Transverse colon (tissue), 4 donors: Measurements from ENCODE around the gene TLN1. TPM values are rescaled to one million over a fixed set of nuclear protein-coding genes. Genes with fewer than 3 reads are reported as not detected.

Experiments used
- DNase-seq: peaks from one replicate; pipeline ENCODE4 v3.0.0-alpha.2; 2019
- H3K27ac ChIP-seq, 4 donors: fragments of 200-600 bp; sonication (generic); 2 replicates each; pipeline ENCODE4 v1.5.1; 2016 to 2018; ENCODE audit warnings: inconsistent platforms in 4 of 4
- H3K27me3 ChIP-seq: fragments of 200-600 bp; sonication (generic); 2 replicates; pipeline ENCODE4 v1.5.1; 2017; ENCODE audit warnings: inconsistent platforms
- H3K36me3 ChIP-seq, 4 donors: fragments of 200-600 bp; sonication (generic); 2 replicates each; pipeline ENCODE4 v1.5.1; 2017 to 2019; ENCODE audit warnings: inconsistent platforms in 4 of 4
- H3K4me1 ChIP-seq, 4 donors: fragments of 200-600 bp; sonication (generic); 2 replicates each; pipeline ENCODE4 v1.5.1; 2017 to 2020; ENCODE audit warnings: inconsistent platforms in 4 of 4
- H3K4me3 ChIP-seq, 4 donors: fragments of 200-600 bp; sonication (generic); 1 replicate in 1 of 4; 2 replicates in 3 of 4; pipeline versions ENCODE4 v1.5.1 to v1.6.1; 2017 to 2019; ENCODE audit warnings: inconsistent platforms in 4 of 4
- H3K9me3 ChIP-seq, 2 donors: fragments of 200-600 bp; sonication (generic); 2 replicates each; pipeline ENCODE4 v1.5.1; 2017 to 2019; ENCODE audit warnings: inconsistent platforms in 2 of 2
- EP300 ChIP-seq: sonication (generic); formaldehyde crosslinking; IDR thresholded peaks from one replicate; pipeline ENCODE4 v1.6.1; 2017; ENCODE audit warnings: antibody characterized with exemption, low read depth
- POLR2A ChIP-seq: fragments of 450-650 bp; IDR thresholded peaks from one replicate; pipeline ENCODE4 v1.6.1; 2016; ENCODE audit warnings: antibody characterized with exemption, mild to moderate bottlenecking, moderate library complexity
- POLR2AphosphoS5 ChIP-seq, 3 donors: sonication (generic); formaldehyde crosslinking; IDR thresholded peaks; one replicate each; pipeline ENCODE4 v1.6.1; 2016; ENCODE audit warnings: antibody characterized with exemption in 3 of 3
- WGBS, 2 donors: methylation state at CpG; one replicate each; pipeline ENCODE4 v1.1.5; 2018; ENCODE audit warnings: low coverage in 1 of 2; 5-methylcytosine and 5-hydroxymethylcytosine counted together
- in situ Hi-C, 4 donors: fragments of 200-750 bp; cut with MboI; loops; one replicate each; pipeline versions ENCODE4 v1.15.0 to v1.15.1; 2017; ENCODE audit warnings: low sequenced_read_pairs in 3 of 4, low pct_ligation_motif_present in 1 of 4, low pct_unique_long_range_greater_than_20kb in 1 of 4
- intact Hi-C: fragments of 100-400 bp; cut with DNase I; formaldehyde crosslinking; loops from one replicate; pipeline ENCODE4 v1.15.1; 2023; ENCODE audit warnings: low total_unique reads
- total RNA-seq, 4 donors: library from RNA; depleted of rRNA; stranded (reverse); fragments of >200 nt; gene quantifications; one replicate each; pipeline ENCODE4 v1.1.0, GENCODE V29; 2016
- TF ChIP-seq, protein P1 (sequence below), 5 experiments: fragments of 200-600 bp in 3 of 5; fragments of 450-650 bp in 2 of 5; sonication (generic) in 3 of 5; IDR thresholded peaks; 1 replicate in 2 of 5; 2 replicates in 3 of 5; pipeline ENCODE4 v1.5.1; 2016 to 2017; ENCODE audit warnings: antibody characterized with exemption in 5 of 5, inconsistent platforms in 3 of 5, mild to moderate bottlenecking in 2 of 5, moderate library complexity in 1 of 5

Gene TLN1, protein sequence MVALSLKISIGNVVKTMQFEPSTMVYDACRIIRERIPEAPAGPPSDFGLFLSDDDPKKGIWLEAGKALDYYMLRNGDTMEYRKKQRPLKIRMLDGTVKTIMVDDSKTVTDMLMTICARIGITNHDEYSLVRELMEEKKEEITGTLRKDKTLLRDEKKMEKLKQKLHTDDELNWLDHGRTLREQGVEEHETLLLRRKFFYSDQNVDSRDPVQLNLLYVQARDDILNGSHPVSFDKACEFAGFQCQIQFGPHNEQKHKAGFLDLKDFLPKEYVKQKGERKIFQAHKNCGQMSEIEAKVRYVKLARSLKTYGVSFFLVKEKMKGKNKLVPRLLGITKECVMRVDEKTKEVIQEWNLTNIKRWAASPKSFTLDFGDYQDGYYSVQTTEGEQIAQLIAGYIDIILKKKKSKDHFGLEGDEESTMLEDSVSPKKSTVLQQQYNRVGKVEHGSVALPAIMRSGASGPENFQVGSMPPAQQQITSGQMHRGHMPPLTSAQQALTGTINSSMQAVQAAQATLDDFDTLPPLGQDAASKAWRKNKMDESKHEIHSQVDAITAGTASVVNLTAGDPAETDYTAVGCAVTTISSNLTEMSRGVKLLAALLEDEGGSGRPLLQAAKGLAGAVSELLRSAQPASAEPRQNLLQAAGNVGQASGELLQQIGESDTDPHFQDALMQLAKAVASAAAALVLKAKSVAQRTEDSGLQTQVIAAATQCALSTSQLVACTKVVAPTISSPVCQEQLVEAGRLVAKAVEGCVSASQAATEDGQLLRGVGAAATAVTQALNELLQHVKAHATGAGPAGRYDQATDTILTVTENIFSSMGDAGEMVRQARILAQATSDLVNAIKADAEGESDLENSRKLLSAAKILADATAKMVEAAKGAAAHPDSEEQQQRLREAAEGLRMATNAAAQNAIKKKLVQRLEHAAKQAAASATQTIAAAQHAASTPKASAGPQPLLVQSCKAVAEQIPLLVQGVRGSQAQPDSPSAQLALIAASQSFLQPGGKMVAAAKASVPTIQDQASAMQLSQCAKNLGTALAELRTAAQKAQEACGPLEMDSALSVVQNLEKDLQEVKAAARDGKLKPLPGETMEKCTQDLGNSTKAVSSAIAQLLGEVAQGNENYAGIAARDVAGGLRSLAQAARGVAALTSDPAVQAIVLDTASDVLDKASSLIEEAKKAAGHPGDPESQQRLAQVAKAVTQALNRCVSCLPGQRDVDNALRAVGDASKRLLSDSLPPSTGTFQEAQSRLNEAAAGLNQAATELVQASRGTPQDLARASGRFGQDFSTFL (N-terminal part only)
- 100 to 1,000 TPM; 158 to 328 (median 177) TPM for total RNA-seq

DNA sequence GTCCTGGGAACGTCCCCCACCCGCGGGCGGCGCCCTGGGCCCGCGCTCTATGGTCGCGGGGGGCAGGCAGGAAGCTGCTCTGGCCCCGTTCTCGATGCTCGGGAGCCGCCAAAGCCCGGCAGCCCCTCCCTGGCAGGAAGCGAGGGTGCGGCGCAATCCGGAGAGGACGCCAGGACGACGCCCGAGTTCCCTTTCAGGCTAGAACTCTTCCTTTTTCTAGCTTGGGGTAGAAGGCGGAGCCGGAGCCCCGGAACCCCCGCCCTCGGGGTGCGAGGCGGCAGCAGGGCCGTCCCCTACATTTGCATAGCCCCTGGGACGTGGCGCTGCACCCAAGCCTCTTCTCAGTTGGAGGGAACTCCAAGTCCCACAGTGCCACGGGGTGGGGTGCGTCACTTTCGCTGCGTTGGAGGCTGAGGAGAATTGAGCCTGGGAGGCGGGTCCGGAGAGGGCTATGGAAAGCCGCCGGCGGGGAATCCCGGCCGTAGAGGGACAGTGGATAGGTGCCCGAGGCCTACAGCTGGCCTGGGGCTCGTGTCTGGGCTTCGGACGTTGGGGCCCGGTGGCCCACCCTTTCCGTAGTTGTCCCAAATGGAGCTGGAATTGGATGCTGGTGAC is at the start of gene TLN1, which contains the start of gene CREB3:
TSS of gene TLN1 (minus strand) at position 11 of the 615 bp plus-strand sequence. CDS start 6,501 bp downstream, outside the sequence.
TSS of gene CREB3 (plus strand) at position 482 of the 615 bp plus-strand sequence. CDS start at position 589, 107 bp downstream.
- intact Hi-C loops = no loop called here
- peak within 1 kb of the TSS; percentile 94 to 98 (median 97) for H3K27ac ChIP-seq
- peak; percentile 99 for DNase-seq
- WGBS, 2 donors = 1% methylated on average over 48 of the region's 49 CpGs; no CpG with 5 or more reads in 1 of the 2 donors
- peaks cover 36 to 67% (median 56%) of the 10 kb centered on the region in 4 donors for H3K4me1 ChIP-seq
- peak; percentile 81 for TF ChIP-seq POLR2A
- TF ChIP-seq, protein P1, sequence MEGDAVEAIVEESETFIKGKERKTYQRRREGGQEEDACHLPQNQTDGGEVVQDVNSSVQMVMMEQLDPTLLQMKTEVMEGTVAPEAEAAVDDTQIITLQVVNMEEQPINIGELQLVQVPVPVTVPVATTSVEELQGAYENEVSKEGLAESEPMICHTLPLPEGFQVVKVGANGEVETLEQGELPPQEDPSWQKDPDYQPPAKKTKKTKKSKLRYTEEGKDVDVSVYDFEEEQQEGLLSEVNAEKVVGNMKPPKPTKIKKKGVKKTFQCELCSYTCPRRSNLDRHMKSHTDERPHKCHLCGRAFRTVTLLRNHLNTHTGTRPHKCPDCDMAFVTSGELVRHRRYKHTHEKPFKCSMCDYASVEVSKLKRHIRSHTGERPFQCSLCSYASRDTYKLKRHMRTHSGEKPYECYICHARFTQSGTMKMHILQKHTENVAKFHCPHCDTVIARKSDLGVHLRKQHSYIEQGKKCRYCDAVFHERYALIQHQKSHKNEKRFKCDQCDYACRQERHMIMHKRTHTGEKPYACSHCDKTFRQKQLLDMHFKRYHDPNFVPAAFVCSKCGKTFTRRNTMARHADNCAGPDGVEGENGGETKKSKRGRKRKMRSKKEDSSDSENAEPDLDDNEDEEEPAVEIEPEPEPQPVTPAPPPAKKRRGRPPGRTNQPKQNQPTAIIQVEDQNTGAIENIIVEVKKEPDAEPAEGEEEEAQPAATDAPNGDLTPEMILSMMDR (IDR thresholded peaks at IDR 0.05) = no peak
- peak; percentile 55 to 91 (median 91) for TF ChIP-seq POLR2AphosphoS5 (IDR thresholded peaks at IDR 0.05)
- H3K36me3 ChIP-seq = peaks cover 0 to 25% (median 12%) of the 10 kb centered on the region in 4 donors
- no peaks in the 10 kb centered on the region for H3K9me3 ChIP-seq
- H3K27me3 ChIP-seq = no peaks in the 10 kb centered on the region
- peak within 1 kb of the TSS; percentile 67 to 87 (median 78) for H3K4me3 ChIP-seq
- in situ Hi-C loops = loop anchor here in 1 of 4 donors (10.0 kb wide), 1 partner anchor 83 kb away; the partner anchor contains the start of genes HINT2 and SPAG8

DNA sequence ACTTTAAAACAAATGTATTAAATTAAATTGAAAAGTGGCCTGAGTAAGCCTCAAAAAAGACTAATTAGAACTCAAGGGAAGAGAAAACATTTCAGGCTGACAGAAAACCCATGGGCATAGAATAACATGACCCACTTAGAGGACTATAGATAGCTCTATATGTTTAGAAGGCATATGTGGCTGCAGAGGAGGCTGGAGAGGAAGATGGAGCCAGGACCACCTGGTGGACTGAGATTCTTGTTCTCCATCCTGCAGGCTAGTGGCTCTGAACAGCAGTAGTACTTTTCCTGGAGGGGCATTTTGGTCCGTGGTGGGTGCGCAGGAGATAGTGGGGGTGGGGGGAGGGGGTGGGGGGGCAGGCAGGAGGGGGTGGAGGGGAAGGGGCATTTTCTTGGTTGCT is 49.1 kb upstream of the TLN1 start:
- no peak for TF ChIP-seq POLR2A
- no peak for TF ChIP-seq EP300
- no peak for TF ChIP-seq POLR2AphosphoS5 (IDR thresholded peaks at IDR 0.05)
- TF ChIP-seq, protein P1 (IDR thresholded peaks at IDR 0.05) = no peak
- intact Hi-C loops = no loop called here
- DNase-seq = no peak
- no peaks in the 10 kb centered on the region for H3K27me3 ChIP-seq
- 77% methylated on average over 2 of the region's 2 CpGs; no CpG with 5 or more reads in 1 of the 2 donors for WGBS, 2 donors
- H3K36me3 ChIP-seq = peaks cover 0 to 5% (median 0%) of the 10 kb centered on the region in 4 donors
- H3K27ac ChIP-seq = no peak overlapping the region
- no peaks in the 10 kb centered on the region for H3K4me1 ChIP-seq
- H3K9me3 ChIP-seq = no peaks in the 10 kb centered on the region
- in situ Hi-C loops = no loop called here
- H3K4me3 ChIP-seq = no peak overlapping the region

DNA sequence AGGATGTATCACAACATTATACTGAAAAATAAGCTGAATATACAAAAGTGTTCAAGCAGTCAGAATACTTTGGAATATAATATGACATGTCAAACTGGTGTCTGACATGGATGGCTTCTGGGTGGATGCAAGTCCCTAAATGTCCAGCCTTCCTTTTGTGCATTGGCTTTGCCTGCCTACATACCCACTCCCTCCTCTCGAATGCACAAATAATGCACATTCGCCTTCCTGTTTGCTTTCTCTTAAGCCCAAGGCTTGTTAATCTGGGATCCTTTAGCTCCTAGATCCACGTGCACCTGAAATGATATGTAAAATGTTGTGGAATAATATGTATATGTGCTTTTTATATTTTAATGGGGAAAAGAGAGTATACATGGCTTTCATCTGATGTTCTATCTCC is 46.5 kb upstream of the TLN1 start:
- in situ Hi-C loops (no loop called here), intact Hi-C loops (no loop called here)
- WGBS, 2 donors = 95 to 100% methylated on average over 3 of the region's 3 CpGs
- no peak for TF ChIP-seq EP300
- no peak for TF ChIP-seq POLR2A
- TF ChIP-seq, protein P1 (IDR thresholded peaks at IDR 0.05) = no peak
- no peak for TF ChIP-seq POLR2AphosphoS5 (IDR thresholded peaks at IDR 0.05)
- no peaks in the 10 kb centered on the region for H3K4me1 ChIP-seq
- H3K36me3 ChIP-seq = no peaks in the 10 kb centered on the region
- no peak overlapping the region for H3K4me3 ChIP-seq
- no peak for DNase-seq
- no peak overlapping the region for H3K27ac ChIP-seq
- no peaks in the 10 kb centered on the region for H3K27me3 ChIP-seq
- H3K9me3 ChIP-seq = no peaks in the 10 kb centered on the region
